H54 (cell line): ENCODE results near the gene FHIT.

Experiments used
- DNase-seq: peaks from one replicate; pipeline ENCODE4 v3.0.0; 2011; ENCODE audit warnings: low spot score, mixed read lengths; ENCODE audit not compliant: insufficient read length
- FAIRE-seq: peaks from 3 replicates; lab custom pipeline; 2011; peaks lifted over from hg19 to GRCh38; lab: Jason Lieb, UNC
- POLR2A ChIP-seq: IDR thresholded peaks from 2 replicates; pipeline ENCODE4 v1.6.1; 2011; ENCODE audit warnings: low read depth, mild to moderate bottlenecking, low read length

Gene FHIT

DNA sequence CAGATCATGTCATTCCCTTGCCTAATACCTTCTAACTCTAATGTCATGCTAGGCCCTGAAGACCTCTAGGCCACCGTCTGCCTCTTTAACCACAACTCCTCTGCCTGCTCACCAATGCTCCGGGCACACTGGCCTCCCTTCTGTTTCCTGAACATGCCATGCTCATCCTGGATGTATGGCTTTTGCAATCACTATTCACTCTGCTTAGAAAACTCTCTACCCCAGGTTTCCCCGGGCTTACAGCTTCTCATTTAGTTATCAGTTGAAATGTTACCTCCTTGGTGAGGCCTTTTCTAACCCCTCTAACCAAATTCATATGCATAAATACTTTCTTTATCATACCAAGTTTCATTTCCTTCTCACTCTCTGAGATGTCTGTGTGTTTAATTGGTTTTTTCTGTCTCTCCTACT is 1473.6 kb downstream of the FHIT start:
- DNase-seq: no peak
- no peak for TF ChIP-seq POLR2A
- FAIRE-seq: no peak

DNA sequence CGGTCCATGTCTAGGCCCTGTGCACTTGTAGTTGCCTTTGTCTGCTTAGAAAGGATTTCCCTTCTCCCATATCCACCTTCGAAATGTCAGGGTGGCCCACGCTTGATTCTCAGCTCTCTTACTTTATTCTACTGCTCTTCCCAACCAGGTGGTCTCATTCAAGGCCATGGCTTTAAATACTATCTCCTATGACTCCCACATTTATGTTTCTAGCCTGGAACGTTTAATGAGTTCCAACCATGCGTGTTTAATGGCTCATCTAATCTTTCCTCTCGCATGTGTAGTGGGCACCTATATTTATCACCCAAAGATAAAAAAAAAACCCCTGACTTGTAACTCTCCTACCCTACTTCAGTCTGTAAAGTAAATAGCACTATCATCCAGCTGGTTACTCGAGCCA is 1474.2 kb downstream of the FHIT start:
- DNase-seq: no peak

GRCh38 chr3:59775761-59776325 is 1475.4 kb downstream of the FHIT start:
- DNase-seq: no peak
- TF ChIP-seq POLR2A: no peak
- FAIRE-seq: no peak

More for the DNA sequence above, 1474.2 kb downstream of the FHIT start:
- TF ChIP-seq POLR2A: no peak
- no peak for FAIRE-seq

DNA sequence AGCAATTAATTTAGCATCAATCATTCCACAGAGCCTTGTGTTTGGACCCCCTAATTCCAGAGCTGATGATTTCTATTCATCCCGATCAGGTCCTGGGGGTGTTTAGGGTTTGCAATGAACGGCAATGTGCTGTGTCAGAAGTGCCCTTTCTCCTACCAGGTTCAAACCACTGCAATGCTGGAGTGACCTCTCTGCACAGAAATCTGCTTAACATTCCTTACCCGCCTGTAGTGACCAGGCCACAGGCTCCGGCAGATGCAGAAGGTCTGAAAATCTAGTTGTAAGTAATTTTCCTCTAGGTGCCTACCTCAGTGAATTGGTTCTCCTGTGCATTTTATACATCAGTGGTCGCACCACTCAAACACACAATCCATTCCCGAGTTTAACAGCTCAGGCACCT is 1476.1 kb downstream of the FHIT start:
- TF ChIP-seq POLR2A: no peak
- FAIRE-seq (no peak), DNase-seq (no peak)

- TF ChIP-seq POLR2A: no peak
- DNase-seq (peak; percentile 5), FAIRE-seq (no peak)
These were observed 1476.6 kb downstream of the FHIT start for GRCh38 chr3:59774634-59775033.

DNA sequence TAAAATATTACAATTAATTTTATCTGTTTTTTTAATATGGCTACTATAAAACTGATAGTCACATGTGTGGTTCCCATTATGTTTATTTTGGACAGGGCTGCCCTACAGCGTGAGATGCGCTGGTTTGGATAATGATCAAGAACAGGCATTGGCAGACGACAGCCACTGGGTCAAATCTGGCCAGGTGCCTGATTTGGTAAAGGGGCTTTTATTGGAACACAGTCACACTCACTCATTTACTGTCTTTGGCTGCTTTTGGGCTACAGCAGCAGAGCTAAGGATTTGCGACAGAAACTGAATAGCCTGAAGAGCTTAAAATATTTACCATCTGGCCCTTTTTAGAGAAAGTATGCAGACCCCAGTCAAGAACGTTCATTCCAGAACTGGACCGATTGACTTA is 1477.3 kb downstream of the FHIT start:
- FAIRE-seq (no peak), DNase-seq (no peak)

DNA sequence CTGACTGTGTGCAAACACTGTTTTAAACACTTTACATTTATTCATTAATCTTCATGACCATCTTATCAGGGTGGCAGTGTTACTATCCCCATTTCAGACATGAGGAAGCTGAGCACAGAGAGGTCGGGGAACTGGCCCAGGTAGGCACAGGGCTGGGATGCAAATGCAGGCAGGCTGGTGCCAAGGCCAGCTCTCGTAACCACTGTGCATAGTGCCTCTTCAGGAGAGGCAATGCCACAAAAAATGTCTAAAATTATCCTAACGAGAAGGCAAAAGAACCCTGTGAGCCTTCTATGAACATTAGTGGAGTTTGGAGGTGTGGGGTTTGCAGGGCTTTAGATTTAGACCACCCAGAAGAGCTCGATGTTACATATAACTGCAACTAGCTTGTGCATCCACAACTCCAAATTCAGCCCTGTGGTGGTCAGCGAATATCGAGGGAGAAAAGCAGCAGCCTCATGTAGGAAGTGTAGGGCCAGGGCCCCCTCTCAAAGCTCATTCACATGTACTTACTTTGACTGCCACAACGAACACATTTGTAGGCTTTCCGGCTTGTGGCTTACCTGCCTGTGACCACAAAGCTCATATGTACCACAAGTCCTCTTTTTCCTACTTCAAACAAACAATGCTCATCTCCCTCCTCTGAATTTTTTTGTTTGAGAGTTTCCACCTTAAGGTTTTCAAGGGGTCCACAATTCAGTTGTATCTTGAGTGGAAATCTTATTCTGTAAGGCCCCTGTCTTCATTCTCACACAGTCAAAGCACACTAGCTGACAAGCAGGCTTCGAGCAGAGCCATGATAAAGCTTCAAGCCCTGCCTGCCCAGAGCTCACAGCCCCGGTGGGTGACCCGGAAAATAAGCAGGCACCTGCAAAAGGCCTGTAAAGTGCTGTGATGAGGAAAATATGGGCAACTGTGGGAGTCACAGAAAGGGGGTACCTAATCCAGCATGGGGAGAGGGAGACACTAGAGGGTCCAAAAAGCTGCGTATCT is 1478.5 kb downstream of the FHIT start:
- no peak for FAIRE-seq
- DNase-seq: no peak
- TF ChIP-seq POLR2A: no peak

More for the DNA sequence above, 1477.3 kb downstream of the FHIT start:
- TF ChIP-seq POLR2A: no peak

- DNase-seq: peak; percentile 19
- FAIRE-seq: no peak
- TF ChIP-seq POLR2A: no peak
These were observed 1479.5 kb downstream of the FHIT start for GRCh38 chr3:59771768-59772181.

DNA sequence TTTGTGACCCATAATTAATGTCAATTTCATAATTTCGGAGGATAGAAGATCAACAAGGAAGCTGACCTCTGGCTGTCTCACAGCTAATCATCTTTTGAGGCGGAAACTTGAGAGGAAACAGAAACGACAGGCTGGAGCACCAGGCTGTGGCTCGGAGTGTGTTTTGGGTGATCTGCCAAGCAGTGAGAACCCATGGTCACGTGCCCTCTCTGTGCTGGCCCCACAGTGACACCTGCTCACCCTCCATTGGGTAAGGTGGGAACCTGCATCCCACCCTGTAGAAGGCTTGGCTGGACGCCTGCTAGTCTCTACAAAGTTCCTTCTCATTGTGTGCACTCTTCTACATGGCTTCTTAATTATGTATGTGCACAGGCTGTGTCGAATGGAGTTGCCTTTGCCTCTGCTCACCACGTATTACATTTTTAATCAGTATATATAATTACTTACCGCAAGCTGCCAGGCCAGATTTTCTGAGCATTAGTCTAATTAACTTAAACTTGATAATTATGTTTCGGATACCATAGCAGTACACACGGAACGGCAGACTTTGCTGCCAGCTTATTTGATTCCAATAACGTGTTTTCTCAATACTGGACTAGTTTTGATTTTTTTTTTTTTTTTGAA is 1482.0 kb downstream of the FHIT start:
- no peak for FAIRE-seq
- no peak for DNase-seq

GRCh38 chr3:59766200-59766872 is 1484.9 kb downstream of the FHIT start:
- DNase-seq (no peak), FAIRE-seq (no peak)
- TF ChIP-seq POLR2A: no peak

More for the DNA sequence above, 1482.0 kb downstream of the FHIT start:
- no peak for TF ChIP-seq POLR2A

GRCh38 chr3:59764171-59764570 is 1487.1 kb downstream of the FHIT start:
- DNase-seq: no peak
- FAIRE-seq: no peak
- no peak for TF ChIP-seq POLR2A

- no peak for FAIRE-seq
- no peak for DNase-seq
- no peak for TF ChIP-seq POLR2A
These were observed 1488.3 kb downstream of the FHIT start for GRCh38 chr3:59762941-59763340.

GRCh38 chr3:59759298-59760031 is 1491.8 kb downstream of the FHIT start:
- FAIRE-seq (no peak), DNase-seq (no peak)
- no peak for TF ChIP-seq POLR2A

DNA sequence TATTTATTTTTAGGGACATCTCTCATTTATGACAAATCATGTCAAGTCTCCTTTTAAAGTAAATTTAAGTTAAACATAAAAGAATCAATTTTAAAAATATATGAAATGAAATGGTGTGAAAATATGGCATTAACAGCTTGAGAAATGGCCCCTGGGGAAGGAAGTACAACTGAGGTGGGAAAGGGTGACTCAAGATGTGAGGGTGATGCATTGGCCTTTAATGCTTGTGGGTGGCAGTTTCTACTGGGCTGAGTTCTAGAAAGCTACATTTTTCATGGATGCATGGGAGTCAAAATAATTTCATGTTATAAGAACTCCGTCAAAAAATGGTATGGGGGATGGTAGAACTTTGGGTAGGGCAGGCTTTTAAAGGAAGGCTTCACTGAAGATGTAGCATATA is 1492.6 kb downstream of the FHIT start:
- no peak for FAIRE-seq
- TF ChIP-seq POLR2A: no peak
- no peak for DNase-seq
